ENCODE data around the gene LSM2.

GRCh38 chr6:31765910-31766794 is 40.6 kb downstream of the LSM2 start:
- TF ChIP-seq CTCF (IDR thresholded peaks at IDR 0.05) = no peak
- TF ChIP-seq EZH2 (IDR thresholded peaks at IDR 0.05; ENCODE audit: borderline replicate concordance, insufficient read depth, low read depth, low read length, poor library complexity, severe bottlenecking) = no peak
